Measurements from ENCODE around the gene INCA1.

GRCh38 chr17:4951486-4951885 is 45.8 kb downstream of the INCA1 start:
- TF ChIP-seq CTCF (IDR thresholded peaks at IDR 0.05; ENCODE audit: insufficient read depth, low read length, poor library complexity, severe bottlenecking) = no peak
- no peak for TF ChIP-seq EZH2phosphoT487 (conservative IDR thresholded peaks at IDR 0.05; ENCODE audit: low read length)
